ENCODE data around the gene ATRNL1.

DNA sequence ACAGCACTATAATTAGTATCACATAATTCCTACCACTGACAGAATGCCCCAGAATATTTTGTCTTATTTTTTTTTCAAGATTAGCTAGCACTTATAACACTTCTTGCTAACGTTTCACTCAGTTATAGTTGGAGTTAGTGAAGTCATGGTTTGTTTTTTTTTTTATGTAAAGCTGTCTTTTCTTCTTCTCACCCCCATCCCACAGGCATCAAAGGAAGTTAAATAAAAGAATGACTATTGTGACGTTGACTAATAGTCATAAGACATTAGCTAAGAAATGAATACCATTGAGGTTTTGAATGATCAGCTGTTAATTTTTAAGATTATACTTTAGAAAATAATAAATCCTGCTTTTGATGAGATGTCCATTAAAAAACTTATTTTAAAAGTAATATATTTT is 681.6 kb downstream of the ATRNL1 start:
- TF ChIP-seq, protein P1, sequence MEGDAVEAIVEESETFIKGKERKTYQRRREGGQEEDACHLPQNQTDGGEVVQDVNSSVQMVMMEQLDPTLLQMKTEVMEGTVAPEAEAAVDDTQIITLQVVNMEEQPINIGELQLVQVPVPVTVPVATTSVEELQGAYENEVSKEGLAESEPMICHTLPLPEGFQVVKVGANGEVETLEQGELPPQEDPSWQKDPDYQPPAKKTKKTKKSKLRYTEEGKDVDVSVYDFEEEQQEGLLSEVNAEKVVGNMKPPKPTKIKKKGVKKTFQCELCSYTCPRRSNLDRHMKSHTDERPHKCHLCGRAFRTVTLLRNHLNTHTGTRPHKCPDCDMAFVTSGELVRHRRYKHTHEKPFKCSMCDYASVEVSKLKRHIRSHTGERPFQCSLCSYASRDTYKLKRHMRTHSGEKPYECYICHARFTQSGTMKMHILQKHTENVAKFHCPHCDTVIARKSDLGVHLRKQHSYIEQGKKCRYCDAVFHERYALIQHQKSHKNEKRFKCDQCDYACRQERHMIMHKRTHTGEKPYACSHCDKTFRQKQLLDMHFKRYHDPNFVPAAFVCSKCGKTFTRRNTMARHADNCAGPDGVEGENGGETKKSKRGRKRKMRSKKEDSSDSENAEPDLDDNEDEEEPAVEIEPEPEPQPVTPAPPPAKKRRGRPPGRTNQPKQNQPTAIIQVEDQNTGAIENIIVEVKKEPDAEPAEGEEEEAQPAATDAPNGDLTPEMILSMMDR (IDR thresholded peaks at IDR 0.05; ENCODE audit: poor library complexity, severe bottlenecking), result no peak
- TF ChIP-seq, protein P2, sequence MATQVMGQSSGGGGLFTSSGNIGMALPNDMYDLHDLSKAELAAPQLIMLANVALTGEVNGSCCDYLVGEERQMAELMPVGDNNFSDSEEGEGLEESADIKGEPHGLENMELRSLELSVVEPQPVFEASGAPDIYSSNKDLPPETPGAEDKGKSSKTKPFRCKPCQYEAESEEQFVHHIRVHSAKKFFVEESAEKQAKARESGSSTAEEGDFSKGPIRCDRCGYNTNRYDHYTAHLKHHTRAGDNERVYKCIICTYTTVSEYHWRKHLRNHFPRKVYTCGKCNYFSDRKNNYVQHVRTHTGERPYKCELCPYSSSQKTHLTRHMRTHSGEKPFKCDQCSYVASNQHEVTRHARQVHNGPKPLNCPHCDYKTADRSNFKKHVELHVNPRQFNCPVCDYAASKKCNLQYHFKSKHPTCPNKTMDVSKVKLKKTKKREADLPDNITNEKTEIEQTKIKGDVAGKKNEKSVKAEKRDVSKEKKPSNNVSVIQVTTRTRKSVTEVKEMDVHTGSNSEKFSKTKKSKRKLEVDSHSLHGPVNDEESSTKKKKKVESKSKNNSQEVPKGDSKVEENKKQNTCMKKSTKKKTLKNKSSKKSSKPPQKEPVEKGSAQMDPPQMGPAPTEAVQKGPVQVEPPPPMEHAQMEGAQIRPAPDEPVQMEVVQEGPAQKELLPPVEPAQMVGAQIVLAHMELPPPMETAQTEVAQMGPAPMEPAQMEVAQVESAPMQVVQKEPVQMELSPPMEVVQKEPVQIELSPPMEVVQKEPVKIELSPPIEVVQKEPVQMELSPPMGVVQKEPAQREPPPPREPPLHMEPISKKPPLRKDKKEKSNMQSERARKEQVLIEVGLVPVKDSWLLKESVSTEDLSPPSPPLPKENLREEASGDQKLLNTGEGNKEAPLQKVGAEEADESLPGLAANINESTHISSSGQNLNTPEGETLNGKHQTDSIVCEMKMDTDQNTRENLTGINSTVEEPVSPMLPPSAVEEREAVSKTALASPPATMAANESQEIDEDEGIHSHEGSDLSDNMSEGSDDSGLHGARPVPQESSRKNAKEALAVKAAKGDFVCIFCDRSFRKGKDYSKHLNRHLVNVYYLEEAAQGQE (IDR thresholded peaks at IDR 0.05; ENCODE audit: borderline replicate concordance), result no peak
- TF ChIP-seq POLR2AphosphoS5 (IDR thresholded peaks at IDR 0.05) (no peak), EZH2 (IDR thresholded peaks at IDR 0.05; ENCODE audit: borderline replicate concordance, insufficient read depth, low read length, poor library complexity, severe bottlenecking) (no peak), RAD21 (conservative IDR thresholded peaks at IDR 0.05) (no peak), MXI1 (conservative IDR thresholded peaks at IDR 0.05; ENCODE audit: poor library complexity, severe bottlenecking) (no peak), TAF1 (IDR thresholded peaks at IDR 0.05; ENCODE audit: low read depth) (no peak)
